SKM-1 treated with dmso at 0.1 percent for 144 hours (cell line): Measurements from ENCODE around the gene CYP4F2.
"Not testable (repeated sequence)": the region's sequence is repeated elsewhere in the genome, so short reads cannot be mapped to it uniquely, and the experiment has no call there.

Experiments
- DNase-seq: peaks from one replicate; lab custom pipeline; 2025; ENCODE audit not compliant: unreplicated experiment; lab: John Stamatoyannopoulos, UW

CYP4F2 gene

GRCh38 chr19:15859187-15859586 is 38.7 kb downstream of the CYP4F2 start:
- DNase-seq, result no peak

- DNase-seq, result no peak
Observed at GRCh38 chr19:15850385-15850784, 47.5 kb downstream of the CYP4F2 start.

GRCh38 chr19:15846923-15847322 is 51.0 kb downstream of the CYP4F2 start:
- DNase-seq, result no peak

- not testable (repeated sequence) for DNase-seq
Observed at GRCh38 chr19:15843894-15844222, 54.0 kb downstream of the CYP4F2 start.

- DNase-seq, result no peak
Observed at GRCh38 chr19:15843203-15843893, 54.5 kb downstream of the CYP4F2 start.

- DNase-seq, result no peak
Observed at GRCh38 chr19:15841875-15842569, 55.9 kb downstream of the CYP4F2 start.

- no peak for DNase-seq
Observed at GRCh38 chr19:15840833-15841232, 57.0 kb downstream of the CYP4F2 start.

GRCh38 chr19:15839888-15840287 is 58.0 kb downstream of the CYP4F2 start:
- not testable (repeated sequence) for DNase-seq

- DNase-seq, result no peak
Observed at GRCh38 chr19:15838351-15838750, 59.5 kb downstream of the CYP4F2 start.

GRCh38 chr19:15837221-15837731 is 60.6 kb downstream of the CYP4F2 start:
- DNase-seq, result no peak

- peak; percentile 96 for DNase-seq
Observed at GRCh38 chr19:15836330-15837220, 61.3 kb downstream of the CYP4F2 start.

GRCh38 chr19:15835565-15836329 is 62.1 kb downstream of the CYP4F2 start:
- not testable (repeated sequence) for DNase-seq

GRCh38 chr19:15834232-15834631 is 63.6 kb downstream of the CYP4F2 start:
- not testable (repeated sequence) for DNase-seq

GRCh38 chr19:15831626-15832025 is 66.2 kb downstream of the CYP4F2 start:
- no peak for DNase-seq

GRCh38 chr19:15829786-15830185 is 68.1 kb downstream of the CYP4F2 start:
- DNase-seq, result no peak

GRCh38 chr19:15829306-15829698 is 68.6 kb downstream of the CYP4F2 start:
- no peak for DNase-seq

- not testable (repeated sequence) for DNase-seq
Observed at GRCh38 chr19:15828611-15829305, 69.1 kb downstream of the CYP4F2 start.

GRCh38 chr19:15828121-15828610 is 69.7 kb downstream of the CYP4F2 start:
- DNase-seq, result no peak
